NCI-H2227 treated with DMSO at 0.1 percent for 48 hours (cell line): ENCODE measurements around the gene ATP1B3.
"Not testable (repeated sequence)": the region's sequence is repeated elsewhere in the genome, so short reads cannot be mapped to it uniquely, and the experiment has no call there.

Experiments
- DNase-seq: peaks from one replicate; lab custom pipeline; 2025; lab: John Stamatoyannopoulos, UW

ATP1B3 gene

DNA sequence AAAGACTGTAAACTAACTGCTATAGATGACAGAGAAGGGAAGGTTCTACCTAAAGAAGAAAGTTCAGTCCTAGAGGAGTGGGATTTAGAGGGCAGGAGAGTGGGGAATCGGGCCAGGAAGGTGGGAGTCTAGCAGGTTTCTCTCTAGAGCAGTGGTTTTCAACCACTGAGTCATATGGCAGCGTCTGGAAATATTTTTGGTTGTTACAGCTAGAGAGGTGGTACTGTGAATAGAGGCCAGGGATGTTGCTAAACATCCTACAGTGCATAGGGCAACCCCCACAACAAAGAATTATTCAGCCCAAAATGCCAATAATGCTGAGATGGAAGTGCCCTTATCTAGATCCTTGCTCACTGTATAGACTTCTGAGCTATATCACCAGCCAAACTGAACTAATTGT, 28.7 kb downstream of the ATP1B3 start:
- DNase-seq: no peak

DNA sequence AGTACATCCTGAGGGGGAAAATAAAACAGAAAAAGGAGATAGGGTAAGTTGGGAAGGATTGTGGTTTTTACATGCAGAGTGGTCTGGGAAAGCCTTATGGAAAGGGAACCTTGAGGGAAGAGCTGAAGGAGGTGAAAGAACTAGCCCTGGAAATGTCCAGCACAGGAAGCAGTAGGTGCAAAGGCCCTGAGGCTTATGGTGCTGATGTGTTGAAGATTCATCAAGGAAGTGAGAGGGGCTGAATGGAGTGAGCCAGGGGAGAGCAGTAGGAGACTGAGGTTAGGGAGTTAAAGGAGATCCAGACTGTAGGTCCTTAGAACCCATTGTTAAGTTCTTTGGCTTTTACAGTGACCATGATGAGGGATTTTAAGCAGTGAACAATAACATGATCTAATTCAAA, 33.0 kb downstream of the ATP1B3 start:
- no peak for DNase-seq

DNA sequence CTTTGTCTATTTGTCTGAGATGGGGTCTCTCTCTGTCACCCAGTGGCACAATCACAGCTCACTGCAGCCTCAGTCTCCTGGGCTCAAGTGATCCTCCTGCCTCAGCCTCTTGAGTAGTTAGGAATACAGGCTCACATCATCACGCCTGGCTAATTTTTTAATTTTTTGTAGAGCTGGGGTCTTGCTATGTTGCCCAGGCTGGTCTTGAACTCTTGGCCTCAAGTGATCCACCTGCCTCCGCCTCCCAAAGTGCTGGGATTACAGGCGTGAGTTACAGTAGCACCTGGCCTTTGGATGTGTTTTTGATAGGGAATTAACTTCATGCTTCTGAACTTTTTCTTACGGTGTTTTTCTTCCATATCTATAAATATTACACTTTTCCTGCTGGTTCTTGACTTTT, 33.5 kb downstream of the ATP1B3 start:
- DNase-seq: not testable (repeated sequence)

DNA sequence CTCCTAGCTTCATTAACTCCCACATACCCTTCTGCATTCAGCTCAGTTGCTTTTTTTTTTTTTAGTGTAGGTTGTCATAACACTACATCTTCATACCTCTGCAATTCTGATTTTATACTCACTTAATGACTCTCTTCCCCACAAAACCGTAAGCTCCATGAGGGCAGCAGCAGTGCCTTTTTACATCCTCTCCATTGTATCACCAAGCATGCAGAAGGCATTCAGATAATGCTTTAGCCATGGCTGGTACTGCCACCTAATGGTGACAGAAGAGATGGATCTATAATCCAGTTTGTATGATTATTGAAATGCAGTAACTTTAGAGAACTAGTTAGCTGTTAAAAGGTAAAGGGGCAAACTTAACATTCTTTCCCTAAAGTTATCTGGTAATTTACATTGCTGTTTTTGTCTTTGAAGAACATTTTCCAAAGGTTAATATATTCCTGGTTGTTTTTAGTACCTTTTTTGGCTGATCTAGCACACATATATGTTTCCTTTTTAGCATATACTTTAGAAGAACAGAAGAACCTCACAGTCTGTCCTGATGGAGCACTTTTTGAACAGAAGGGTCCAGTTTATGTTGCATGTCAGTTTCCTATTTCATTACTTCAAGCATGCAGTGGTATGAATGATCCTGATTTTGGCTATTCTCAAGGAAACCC, 36.8 kb downstream of the ATP1B3 start:
- peak; percentile 2 for DNase-seq

DNA sequence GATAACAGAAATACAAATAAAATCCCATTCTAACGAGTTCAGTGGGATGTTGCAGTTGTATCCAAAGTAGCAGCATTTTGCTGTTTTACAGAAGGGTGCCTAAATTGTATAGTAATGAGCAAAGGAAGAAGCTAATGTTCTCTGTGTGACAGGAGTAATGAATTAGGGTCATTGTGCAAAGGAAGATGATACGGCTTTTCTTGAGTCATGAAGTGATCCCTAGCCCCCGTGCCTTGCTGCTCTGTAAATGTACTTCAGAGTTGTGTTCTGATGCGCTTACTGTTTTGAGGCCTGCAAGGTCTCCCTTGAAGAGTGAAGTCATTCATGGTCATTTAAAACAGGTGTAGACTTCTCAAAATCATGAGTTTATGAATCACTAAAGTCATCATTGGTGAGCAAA, 37.9 kb downstream of the ATP1B3 start:
- DNase-seq: no peak

DNA sequence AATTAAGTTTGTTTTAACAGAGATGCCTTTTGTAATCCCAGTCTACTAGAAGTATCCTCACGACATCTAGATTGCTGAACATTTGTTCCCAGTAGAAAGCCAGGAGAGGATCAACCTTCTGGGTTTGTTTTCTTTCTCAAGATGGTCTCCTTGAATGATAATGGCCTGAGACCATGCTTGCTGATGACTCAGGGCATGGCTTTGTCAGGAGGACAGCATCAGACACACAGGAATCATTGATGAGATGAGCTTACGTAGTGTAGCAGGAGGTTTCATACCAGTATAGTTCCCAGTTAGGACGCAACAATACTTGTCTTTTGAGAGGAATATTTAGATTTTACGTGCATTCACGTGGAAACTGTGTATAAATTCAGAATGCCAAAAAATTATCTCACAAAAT, 38.6 kb downstream of the ATP1B3 start:
- DNase-seq: no peak

DNA sequence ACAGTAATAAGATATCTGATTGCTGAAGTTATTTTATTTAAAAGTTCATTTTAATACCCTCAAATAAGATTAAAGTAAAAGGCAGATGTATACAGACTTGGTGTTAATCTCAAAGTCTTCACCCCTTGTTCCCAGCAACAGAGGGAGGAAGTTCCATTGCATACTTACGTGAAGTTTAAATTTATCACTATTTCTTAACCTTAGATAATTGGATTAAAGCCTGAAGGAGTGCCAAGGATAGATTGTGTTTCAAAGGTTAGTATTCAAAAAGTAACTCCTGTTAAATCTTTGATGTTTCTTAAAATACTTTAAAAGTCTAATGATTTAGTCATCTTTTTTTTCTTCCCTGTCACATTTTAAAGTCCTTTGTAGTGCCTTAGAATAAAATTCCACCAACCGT, 39.3 kb downstream of the ATP1B3 start:
- DNase-seq: no peak

DNA sequence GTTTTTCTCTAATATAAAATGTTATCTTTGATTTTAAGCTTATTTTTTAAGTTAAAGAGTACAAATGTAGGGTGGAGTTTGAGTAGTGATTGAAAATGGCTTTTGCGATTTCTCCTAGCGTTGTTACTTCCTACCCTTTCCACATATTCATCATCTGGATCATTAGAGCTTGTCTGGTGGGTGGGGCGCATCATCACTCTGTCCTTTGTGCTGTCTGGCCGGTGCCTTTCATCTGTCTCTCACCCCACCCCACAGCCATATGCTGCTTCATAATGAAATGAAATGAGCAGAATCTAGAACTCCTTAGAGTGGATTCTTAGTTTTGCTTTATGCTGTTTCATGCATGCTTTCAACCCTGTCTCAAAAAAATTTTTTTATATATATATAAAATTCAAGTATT, 44.3 kb downstream of the ATP1B3 start:
- DNase-seq: peak; percentile 22

DNA sequence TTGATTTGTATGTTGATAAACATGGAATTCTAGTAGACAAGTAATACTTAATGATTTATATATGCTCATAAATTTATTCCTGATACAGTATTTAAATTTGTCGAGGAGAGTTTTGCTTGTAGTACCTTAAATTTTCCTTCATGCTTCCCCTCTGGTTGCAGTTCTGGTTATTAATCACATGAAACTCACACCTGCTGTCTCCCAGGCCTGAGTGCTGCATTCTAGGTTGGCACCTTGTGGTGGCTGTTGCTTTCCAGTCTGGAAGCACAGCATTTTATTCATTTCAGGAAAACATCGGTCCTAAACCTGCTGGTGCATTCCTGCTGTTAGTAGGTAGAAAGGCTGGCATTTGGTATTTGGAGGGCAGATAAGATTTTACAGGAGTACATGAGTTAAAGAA, 44.9 kb downstream of the ATP1B3 start:
- no peak for DNase-seq

DNA sequence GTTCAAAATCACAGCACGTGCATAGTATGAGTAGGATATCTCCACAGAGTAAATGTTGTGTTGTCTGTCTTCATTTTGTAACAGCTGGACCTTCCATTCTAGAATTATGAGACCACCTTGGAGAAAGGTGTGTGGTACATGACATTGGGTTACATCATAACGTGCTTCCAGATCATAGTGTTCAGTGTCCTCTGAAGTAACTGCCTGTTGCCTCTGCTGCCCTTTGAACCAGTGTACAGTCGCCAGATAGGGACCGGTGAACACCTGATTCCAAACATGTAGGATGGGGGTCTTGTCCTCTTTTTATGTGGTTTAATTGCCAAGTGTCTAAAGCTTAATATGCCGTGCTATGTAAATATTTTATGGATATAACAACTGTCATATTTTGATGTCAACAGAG, 49.2 kb downstream of the ATP1B3 start:
- DNase-seq: not testable (repeated sequence)

DNA sequence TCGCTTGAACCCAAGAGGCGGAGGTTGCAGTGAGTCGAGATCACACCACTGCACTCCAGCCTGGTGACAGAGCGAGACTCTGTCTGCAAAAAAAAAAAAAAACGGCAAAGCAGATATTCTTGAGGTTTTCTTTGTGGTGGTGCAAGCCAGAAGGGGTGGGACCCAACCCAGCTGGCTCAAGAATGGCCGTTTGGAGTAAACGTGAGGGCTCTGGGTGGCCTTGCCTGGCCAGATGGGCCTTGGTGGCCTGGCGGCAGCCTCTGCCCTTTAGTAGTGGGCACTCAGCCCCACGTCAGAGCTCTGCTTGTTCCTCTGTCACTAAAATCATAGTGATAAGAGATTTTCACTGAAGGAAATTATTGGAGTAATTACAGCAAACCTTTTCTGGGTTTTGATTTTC, 50.5 kb downstream of the ATP1B3 start:
- no peak for DNase-seq

DNA sequence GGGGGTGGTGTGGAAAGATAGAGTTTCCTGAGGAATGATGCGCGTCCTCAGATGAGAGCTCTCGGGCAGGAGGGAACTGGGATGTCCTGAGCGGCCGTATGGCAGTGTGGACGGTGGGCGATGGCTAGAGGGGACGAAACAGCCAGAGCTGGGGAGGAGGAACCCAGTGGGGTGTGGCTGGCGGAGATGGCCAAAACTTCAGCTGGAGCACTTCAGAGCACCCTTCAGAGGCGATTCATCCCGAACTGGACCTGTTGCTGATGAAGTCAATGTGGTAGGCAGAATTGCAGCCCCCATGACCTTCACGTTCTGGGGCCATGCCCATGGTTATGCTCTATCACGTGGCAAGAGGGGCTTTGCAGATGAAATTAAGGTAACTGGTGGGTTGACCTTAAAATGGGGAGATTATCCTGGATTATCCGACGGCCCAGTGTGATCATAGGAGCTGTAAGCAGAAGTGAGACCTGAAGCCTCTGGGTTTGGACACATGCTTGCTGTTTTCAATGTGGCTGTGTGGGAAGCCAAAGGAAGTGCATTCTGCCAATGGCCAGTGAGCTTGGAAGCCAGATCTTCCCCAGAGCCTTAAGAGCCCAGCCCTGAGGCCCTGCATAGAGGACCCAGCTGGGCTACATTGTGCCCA, 52.3 kb downstream of the ATP1B3 start:
- no peak for DNase-seq

DNA sequence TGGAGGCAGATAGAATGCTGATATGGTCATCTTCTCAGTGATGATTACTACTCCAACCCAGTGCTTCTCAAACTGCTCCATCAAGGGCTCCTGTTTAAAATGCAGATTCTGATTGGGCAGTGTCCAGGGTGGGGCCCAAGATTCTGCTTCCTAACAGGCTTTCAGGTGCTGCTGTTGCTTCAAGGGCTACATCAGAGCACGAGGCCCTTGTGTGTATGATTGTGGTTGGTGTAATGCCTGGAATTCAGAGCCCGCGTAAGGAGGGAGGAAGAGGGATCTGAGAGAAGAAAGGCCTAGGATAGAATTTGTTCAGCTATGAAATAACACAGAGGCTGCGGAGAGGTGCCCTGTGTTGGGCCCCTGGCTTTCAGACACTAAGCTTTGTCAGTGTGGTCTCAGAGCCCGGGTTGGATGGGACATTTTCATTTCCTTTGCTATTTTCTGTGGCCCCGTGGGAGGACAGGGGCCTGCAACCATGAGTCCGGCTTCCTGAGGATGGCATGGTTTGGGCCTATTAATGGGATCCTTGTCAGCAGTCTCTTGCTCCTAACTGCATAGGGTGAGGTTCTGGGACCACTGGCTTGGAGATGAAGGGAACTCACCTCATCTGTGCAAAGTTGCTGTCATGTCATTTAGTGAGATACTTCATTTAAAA, 53.0 kb downstream of the ATP1B3 start:
- DNase-seq: no peak

DNA sequence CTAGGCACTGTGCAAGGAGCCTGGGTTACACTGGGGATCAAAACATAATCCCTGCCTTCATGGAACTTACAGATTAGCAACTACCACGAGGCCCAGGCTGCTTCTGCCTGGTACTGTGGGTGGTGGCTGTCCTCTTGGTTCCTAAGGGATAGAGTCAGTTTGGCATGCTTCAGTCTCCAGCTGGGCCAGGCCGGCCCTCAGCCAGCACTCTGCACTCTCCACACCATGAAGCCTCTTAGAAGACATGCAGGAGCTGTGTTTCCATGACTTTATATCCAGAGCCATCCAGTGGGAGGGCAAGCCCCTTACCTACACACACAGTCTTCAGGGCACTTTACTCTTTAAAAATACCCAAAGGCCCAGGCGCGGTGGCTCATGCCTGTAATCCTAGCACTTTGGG, 54.4 kb downstream of the ATP1B3 start:
- DNase-seq: no peak

DNA sequence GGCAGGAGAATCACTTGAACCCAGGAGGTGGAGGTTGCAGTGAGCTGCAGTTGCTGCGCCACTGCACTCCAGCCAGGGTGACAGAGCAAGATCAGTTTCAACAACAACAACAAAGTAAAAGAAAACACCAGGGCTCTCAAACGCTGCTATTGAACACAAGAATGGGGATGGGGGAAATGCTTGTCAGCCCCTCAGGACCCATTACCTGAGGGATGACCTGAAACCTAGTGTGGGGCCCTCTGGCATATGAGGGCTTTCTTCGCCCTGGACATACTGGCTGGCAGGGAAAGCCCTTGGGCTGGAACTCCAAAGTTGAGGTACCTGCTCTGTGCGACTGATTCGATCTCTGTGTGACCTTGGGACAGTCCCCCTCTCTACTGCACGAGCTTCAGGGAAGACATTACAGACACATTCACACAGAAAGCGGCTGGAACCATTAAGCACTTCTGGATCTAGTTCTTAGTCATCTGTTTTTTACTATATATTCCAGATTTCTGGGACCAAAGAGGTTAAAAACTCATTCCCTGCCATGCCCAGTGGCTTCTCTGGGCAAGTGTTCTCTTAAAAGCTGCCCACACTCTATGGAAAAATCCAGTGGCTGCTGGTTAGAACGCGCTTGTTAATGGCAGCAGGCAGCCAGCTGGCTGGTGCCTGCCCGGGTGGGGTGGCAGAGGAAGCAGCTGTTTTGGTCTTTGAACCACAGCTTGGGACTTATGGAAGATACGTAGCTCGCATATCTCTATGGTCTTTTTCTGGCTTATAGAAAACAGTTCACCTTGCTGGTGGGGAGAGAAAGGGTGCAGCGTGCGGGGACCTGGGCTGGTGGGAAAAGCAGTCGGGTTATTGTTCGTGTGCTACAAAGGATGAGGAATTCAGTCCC, 57.2 kb downstream of the ATP1B3 start:
- DNase-seq: no peak

DNA sequence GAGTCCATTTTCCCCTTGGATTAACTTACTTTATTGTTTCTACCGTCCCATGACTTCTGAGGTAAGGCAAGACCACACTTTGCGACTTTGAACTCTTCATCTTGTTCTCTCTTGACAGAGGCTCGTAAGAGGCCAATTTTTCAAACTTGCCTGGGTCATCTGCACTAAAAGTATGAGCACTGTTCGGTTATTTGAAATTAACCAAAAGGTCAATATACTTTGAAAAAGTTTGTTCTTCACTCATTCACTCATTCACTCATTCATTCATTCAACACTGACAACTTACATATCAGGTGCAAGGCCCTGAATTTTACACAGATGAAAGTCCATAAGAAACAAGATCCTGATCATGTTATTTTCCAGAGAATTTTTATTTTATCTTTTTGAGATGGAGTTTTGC, 57.9 kb downstream of the ATP1B3 start:
- DNase-seq: no peak

DNA sequence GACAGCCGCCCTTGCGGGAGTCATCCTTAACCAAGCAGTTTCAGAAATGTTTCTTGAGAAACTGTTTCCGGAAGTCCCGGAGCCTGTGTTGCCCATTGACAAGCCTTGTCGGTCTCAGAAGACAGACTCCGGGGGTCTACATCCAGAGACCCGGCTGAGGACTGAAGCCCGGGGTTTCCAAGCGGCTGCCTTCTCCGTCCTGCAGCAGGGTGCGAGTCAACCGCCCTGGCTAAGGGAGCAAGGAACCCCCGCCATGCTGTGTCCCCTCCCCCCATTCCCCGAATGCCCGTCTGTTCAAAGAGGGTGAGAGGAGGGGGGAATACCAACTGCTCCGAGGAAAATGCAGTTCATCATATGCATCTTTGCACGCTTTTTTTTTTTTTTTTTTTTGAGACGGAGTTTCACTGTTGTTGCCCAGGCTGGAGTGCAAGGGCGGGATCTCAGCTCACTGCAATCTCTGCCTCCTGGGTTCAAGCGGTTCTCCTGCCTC, 61.6 kb downstream of the ATP1B3 start:
- DNase-seq: no peak

DNA sequence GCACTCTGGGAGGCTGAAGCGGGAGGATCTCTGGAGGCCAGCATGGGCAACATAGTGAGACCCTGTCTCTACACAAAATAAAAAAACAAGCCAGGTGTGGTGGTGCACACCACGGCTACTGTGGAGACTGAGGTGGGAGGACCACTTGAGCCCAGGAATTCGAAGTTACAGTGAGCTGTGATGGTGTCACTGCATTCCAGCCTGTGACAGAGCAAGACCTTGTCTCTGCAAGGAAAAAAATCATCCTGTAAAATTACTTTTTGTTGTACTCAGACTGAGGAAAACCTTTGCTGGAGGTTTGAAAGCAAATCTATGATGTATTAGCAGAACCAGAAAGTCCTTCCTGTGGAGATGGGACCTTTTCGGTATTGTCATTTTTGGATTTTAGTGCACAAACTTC, 63.3 kb downstream of the ATP1B3 start:
- DNase-seq: no peak

DNA sequence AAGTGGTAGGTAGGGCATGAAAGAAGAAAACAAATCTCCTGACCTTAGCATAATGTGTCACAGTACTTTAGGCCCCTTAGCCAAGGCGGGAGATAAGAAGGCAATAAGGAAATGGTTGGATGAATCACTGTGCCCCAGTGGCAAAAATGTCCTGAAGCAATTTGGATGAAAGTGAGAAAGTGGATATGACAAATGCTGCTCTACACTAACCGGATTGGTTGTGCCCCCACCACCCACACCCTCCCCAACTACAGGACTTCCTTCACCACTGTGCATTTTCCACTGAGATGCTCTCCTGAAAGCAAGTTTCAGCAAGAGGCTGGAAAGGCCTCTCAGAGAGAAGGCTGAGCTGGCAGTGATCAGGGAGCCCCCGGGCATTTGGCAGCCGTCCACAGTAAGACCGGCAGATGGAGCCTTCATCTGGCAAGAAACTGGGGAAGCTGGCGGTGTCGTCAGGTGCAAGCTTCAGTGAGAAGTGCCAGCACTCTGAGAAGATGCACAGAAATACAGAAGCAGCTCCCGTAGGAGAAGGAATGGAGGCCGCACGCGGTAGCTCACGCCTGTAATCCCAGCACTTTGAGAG, 63.8 kb downstream of the ATP1B3 start:
- DNase-seq: no peak

DNA sequence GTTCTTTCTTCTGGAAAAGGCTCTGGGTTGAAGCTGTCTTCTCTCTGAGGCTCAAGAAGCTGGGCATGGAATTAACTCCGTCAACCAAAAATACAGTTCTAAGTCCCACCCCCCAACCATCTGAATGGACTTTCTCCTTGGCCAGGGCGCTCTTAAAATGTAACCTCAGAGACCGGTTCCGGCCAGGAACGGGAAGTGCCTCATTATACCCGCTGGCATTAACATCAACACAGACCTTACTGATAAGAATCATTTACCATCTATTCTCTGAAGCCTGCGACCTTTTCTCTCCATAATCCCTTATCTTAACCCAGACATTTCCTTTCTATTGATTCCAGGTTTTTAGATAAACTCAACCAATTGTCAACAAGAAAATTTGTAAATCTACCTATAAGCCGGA, 64.7 kb downstream of the ATP1B3 start:
- DNase-seq: no peak

DNA sequence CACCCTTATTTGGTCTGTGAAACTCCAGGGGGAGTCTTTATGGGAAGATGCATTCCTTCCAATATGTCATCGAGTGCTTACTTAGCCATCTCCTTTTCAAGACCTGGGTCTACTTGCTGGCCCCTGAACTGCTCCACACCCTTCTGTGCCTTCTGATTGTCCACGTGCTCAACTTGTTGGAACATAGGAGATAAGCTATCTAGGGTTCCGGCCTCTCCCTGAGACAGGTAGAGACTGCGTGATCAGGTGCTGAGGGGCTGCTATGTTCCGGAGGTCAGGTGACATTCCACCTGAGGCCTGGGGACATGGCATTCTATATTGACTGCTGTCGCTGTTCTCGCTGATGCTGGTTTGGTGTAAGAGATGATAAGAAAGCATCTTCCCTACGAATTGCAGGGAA, 65.6 kb downstream of the ATP1B3 start:
- DNase-seq: no peak
